ENCODE data around the gene TMEM135. TPM values are rescaled to one million over a fixed set of nuclear protein-coding genes. Genes with fewer than 3 reads are reported as not detected.

Gene TMEM135
- total RNA-seq, 1 donor from 2014 or later = 46.4 TPM

GRCh38 chr11:86996953-86997570 lies 40.7 kb upstream of the TMEM135 start:
- Histone ChIP-seq H3K4me3 (no peak overlapping the region), H3K27me3 (no peaks in the 10 kb centered on the region), H4K20me1 (ENCODE audit: low read depth) (no peaks in the 10 kb centered on the region), H3K4me2 (no peak overlapping the region), H3K27ac (no peak overlapping the region), H3K9me3 (ENCODE audit: low read depth) (no peaks in the 10 kb centered on the region), H3K9ac (no peak overlapping the region), H3F3A (ENCODE audit: low read depth) (peaks cover 8% of the 10 kb centered on the region), H2AFZ (replicated peaks) (peak overlapping the region; percentile 20), H3K36me3 (no peaks in the 10 kb centered on the region), H3K79me2 (ENCODE audit: low read depth) (no peaks in the 10 kb centered on the region), H3K4me1 (peaks cover 11% of the 10 kb centered on the region)
- Mint-ChIP-seq H3K27me3 (ENCODE audit: insufficient read depth, low read depth) (peaks cover 3% of the 10 kb centered on the region), H3K4me1 (peaks cover 9% of the 10 kb centered on the region), H3K9me3 (no peaks in the 10 kb centered on the region), H3K27ac (no peak overlapping the region), H3K4me3 (no peak overlapping the region), H3K36me3 (no peaks in the 10 kb centered on the region)
- DNase-seq (ENCODE audit: low spot score) = no peak
- TF ChIP-seq EZH2phosphoT487 (IDR thresholded peaks at IDR 0.05) (no peak), EZH2 (IDR thresholded peaks at IDR 0.05) (no peak), CTCF (IDR thresholded peaks at IDR 0.05) (no peak)

GRCh38 chr11:86999388-86999787 lies 38.3 kb upstream of the TMEM135 start:
- H4K20me1 ChIP-seq (ENCODE audit: low read depth) = no peaks in the 10 kb centered on the region
- no peak overlapping the region for H3K4me2 ChIP-seq
- peaks cover 4% of the 10 kb centered on the region for H3K4me1 ChIP-seq
- H3K4me1 Mint-ChIP-seq = peaks cover 9% of the 10 kb centered on the region
- no peak overlapping the region for H3K4me3 Mint-ChIP-seq
- no peak overlapping the region for H3K27ac ChIP-seq
- H3K27me3 ChIP-seq = no peaks in the 10 kb centered on the region
- H3K36me3 Mint-ChIP-seq = no peaks in the 10 kb centered on the region
- H3F3A ChIP-seq (ENCODE audit: low read depth) = peaks cover 8% of the 10 kb centered on the region
- H3K9ac ChIP-seq = no peak overlapping the region
- H3K9me3 ChIP-seq (ENCODE audit: low read depth) = no peaks in the 10 kb centered on the region
- H3K36me3 ChIP-seq = no peaks in the 10 kb centered on the region
- DNase-seq (ENCODE audit: low spot score) = no peak
- TF ChIP-seq CTCF (IDR thresholded peaks at IDR 0.05) = no peak
- TF ChIP-seq EZH2 (IDR thresholded peaks at IDR 0.05) = no peak
- TF ChIP-seq EZH2phosphoT487 (IDR thresholded peaks at IDR 0.05) = no peak
- H3K27ac Mint-ChIP-seq = no peak overlapping the region
- H2AFZ ChIP-seq (replicated peaks) = peak overlapping the region; percentile 44
- H3K79me2 ChIP-seq (ENCODE audit: low read depth) = no peaks in the 10 kb centered on the region
- H3K4me3 ChIP-seq = no peak overlapping the region
- H3K27me3 Mint-ChIP-seq (ENCODE audit: insufficient read depth, low read depth) = no peaks in the 10 kb centered on the region
- no peaks in the 10 kb centered on the region for H3K9me3 Mint-ChIP-seq

GRCh38 chr11:86999859-87000753 lies 37.6 kb upstream of the TMEM135 start:
- H3K79me2 ChIP-seq (ENCODE audit: low read depth) = no peaks in the 10 kb centered on the region
- peak overlapping the region; percentile 44 for H2AFZ ChIP-seq (replicated peaks)
- Mint-ChIP-seq H3K9me3 (no peaks in the 10 kb centered on the region), H3K27ac (peak overlapping the region; percentile 55), H3K36me3 (no peaks in the 10 kb centered on the region), H3K4me1 (peaks cover 9% of the 10 kb centered on the region), H3K4me3 (no peak overlapping the region), H3K27me3 (ENCODE audit: insufficient read depth, low read depth) (no peaks in the 10 kb centered on the region)
- H3K9ac ChIP-seq = no peak overlapping the region
- TF ChIP-seq EZH2 (IDR thresholded peaks at IDR 0.05) (no peak), CTCF (IDR thresholded peaks at IDR 0.05) (no peak), EZH2phosphoT487 (IDR thresholded peaks at IDR 0.05) (no peak)
- no peaks in the 10 kb centered on the region for H4K20me1 ChIP-seq (ENCODE audit: low read depth)
- no peaks in the 10 kb centered on the region for H3K9me3 ChIP-seq (ENCODE audit: low read depth)
- H3K4me3 ChIP-seq = no peak overlapping the region
- peak; percentile 32 for DNase-seq (ENCODE audit: low spot score)
- H3K36me3 ChIP-seq = no peaks in the 10 kb centered on the region
- peak overlapping the region; percentile 7 for H3K4me2 ChIP-seq
- H3K27ac ChIP-seq = no peak overlapping the region
- H3F3A ChIP-seq (ENCODE audit: low read depth) = peaks cover 8% of the 10 kb centered on the region
- peaks cover 4% of the 10 kb centered on the region for H3K4me1 ChIP-seq
- no peaks in the 10 kb centered on the region for H3K27me3 ChIP-seq

Measured in neural progenitor cell (in vitro differentiated cells).